ENCODE measurements around the gene CTSO. TPM values are rescaled to one million over a fixed set of nuclear protein-coding genes. Genes with fewer than 3 reads are reported as not detected.

Gene CTSO
- total and polyA plus RNA-seq, 2 of the 8 experiments (the other 6 are each of a cell fraction or from before 2014, with no cell fraction given) = 0.39 to 0.41 TPM

GRCh38 chr4:155875878-155876277 is 77.8 kb downstream of the CTSO start:
- peaks cover 0 to 7% (median 0%) of the 10 kb centered on the region in 4 experiments; a peak in 1 of 8 replicates for H3K36me3 ChIP-seq (ENCODE audit: control insufficient read depth in 2 of 4, insufficient read depth in 4 of 4, low read length in 3 of 4)
- H3K79me2 ChIP-seq (ENCODE audit: control insufficient read depth in 1 of 2, insufficient read depth in 2 of 2, low read length in 2 of 2) = no peaks in the 10 kb centered on the region
- peaks cover 15 to 16% of the 10 kb centered on the region in 2 experiments; a peak in 3 of 4 replicates for H3K9me3 ChIP-seq (ENCODE audit: insufficient read depth in 2 of 2, low read depth in 1 of 2, low read length in 1 of 2)
- no peak overlapping the region for H3K14ac ChIP-seq (ENCODE audit: insufficient read length)
- no peak overlapping the region for H4K8ac ChIP-seq (ENCODE audit: extremely low read depth, insufficient read depth, low read length)
- H3K4me2 ChIP-seq (ENCODE audit: insufficient read depth in 1 of 2, low read depth in 2 of 2, low read length in 2 of 2) = no peak overlapping the region
- H2BK12ac ChIP-seq (ENCODE audit: low read depth, low read length) = no peak overlapping the region
- no peak overlapping the region for H2BK120ac ChIP-seq (replicated peaks; ENCODE audit: low read depth, low read length)
- ChIA-PET CTCF (ENCODE audit: partially characterized antibody) (no interaction called here), POLR2A (ENCODE audit: partially characterized antibody) (interaction anchor here (0.6 kb wide), 1 partner anchor 9 kb away, joined by 3 read pairs; no protein-coding TSS in a partner anchor)
- DNase-seq (ENCODE audit: low read depth in 1 of 2, low spot score in 2 of 2) (no peak), FAIRE-seq (no peak)
- no peak overlapping the region for H3K4me3 ChIP-seq (ENCODE audit: extremely low read depth in 1 of 4, insufficient read depth in 2 of 4, low read depth in 3 of 4, low read length in 4 of 4)
- H4K5ac ChIP-seq (ENCODE audit: insufficient read length, low read depth, low read length) = no peak overlapping the region
- no peak overlapping the region for H2BK15ac ChIP-seq (ENCODE audit: low read length)
- no peak overlapping the region for H4K91ac ChIP-seq (replicated peaks; ENCODE audit: insufficient read length, low read length)
- no peak for TF ChIP-seq NRF1 (IDR thresholded peaks at IDR 0.05; ENCODE audit: low read depth, low read length)
- no peak for TF ChIP-seq MAX (IDR thresholded peaks at IDR 0.05)
- TF ChIP-seq MAFK (IDR thresholded peaks at IDR 0.05; ENCODE audit: low read depth, low read length) = no peak
- TF ChIP-seq ATF3 (IDR thresholded peaks at IDR 0.05; ENCODE audit: insufficient read depth, low read depth, low read length) = no peak
- no peak for TF ChIP-seq E2F6 (IDR thresholded peaks at IDR 0.05)
- TF ChIP-seq EZH2 (IDR thresholded peaks at IDR 0.05; ENCODE audit: low read depth, low read length, severe bottlenecking) = no peak
- TF ChIP-seq EGR1 (IDR thresholded peaks at IDR 0.05; ENCODE audit: borderline replicate concordance, low read depth, low read length) = no peak
- TF ChIP-seq CEBPB (IDR thresholded peaks at IDR 0.05; ENCODE audit: low read depth, low read length) = no peak
- TF ChIP-seq SIRT6 (IDR thresholded peaks at IDR 0.05; ENCODE audit: low read length) = no peak
- H3K4me1 ChIP-seq (replicated peaks in 1 of 4; ENCODE audit: control insufficient read depth in 3 of 4, insufficient read depth in 4 of 4, low read length in 3 of 4) = no peaks in the 10 kb centered on the region
- H3K56ac ChIP-seq (replicated peaks; ENCODE audit: insufficient read length, low read depth, low read length) = no peak overlapping the region
- H2AK5ac ChIP-seq (ENCODE audit: low read depth, low read length) = no peak overlapping the region
- no peaks in the 10 kb centered on the region for H4K20me1 ChIP-seq (replicated peaks in 1 of 2; ENCODE audit: control insufficient read depth in 1 of 2, insufficient read depth in 2 of 2, low read length in 2 of 2)
- 96% methylated on average over 1 of the region's 1 CpG; no CpG with 5 or more reads in 1 of the 2 experiments for WGBS, 2 experiments (ENCODE audit: extremely low coverage in 1 of 2, insufficient coverage in 1 of 2, insufficient read length in 1 of 2, insufficient replicate concordance in 2 of 2, low coverage in 1 of 2, low lambda C conversion rate in 2 of 2, missing lambda C conversion rate in 1 of 2)
- no peaks in the 10 kb centered on the region for H3K27me3 ChIP-seq (replicated peaks in 1 of 4; ENCODE audit: control insufficient read depth in 3 of 4, extremely low read depth in 1 of 4, insufficient read depth in 3 of 4, low read length in 3 of 4)
- no peak overlapping the region for H3K27ac ChIP-seq (ENCODE audit: low read depth, low read length)
- no peak overlapping the region for H3K18ac ChIP-seq (ENCODE audit: extremely low read depth, low read length)
- H3K79me1 ChIP-seq (ENCODE audit: low read depth, low read length) = no peaks in the 10 kb centered on the region
- H3K9ac ChIP-seq (replicated peaks in 1 of 4; ENCODE audit: extremely low read depth in 1 of 4, low read depth in 3 of 4, low read length in 3 of 4) = no peak overlapping the region
- H3K23ac ChIP-seq (ENCODE audit: insufficient read length) = no peak overlapping the region
- no peak overlapping the region for H2BK5ac ChIP-seq (ENCODE audit: low read depth, low read length)
- no peak overlapping the region for H2BK20ac ChIP-seq (ENCODE audit: low read length)
- H3K4ac ChIP-seq (replicated peaks; ENCODE audit: insufficient read length, low read depth, low read length) = no peak overlapping the region
- no peaks in the 10 kb centered on the region for H3K23me2 ChIP-seq (ENCODE audit: low read depth, low read length)
- H2AFZ ChIP-seq (ENCODE audit: low read length) = no peak overlapping the region
